ACC112 (cell line): Measurements from ENCODE around the gene SUPT4H1.
A peak's percentile ranks its signal among the peaks of the same experiment; 100 is the strongest.
"Not testable (repeated sequence)": the region's sequence is repeated elsewhere in the genome, so short reads cannot be mapped to it uniquely, and the experiment has no call there.

Experiments used
- H2AFZ ChIP-seq: fragments of 200-600 bp; sonication (generic); one replicate; pipeline ENCODE4 v1.6.0; 2017; ENCODE audit warnings: antibody characterized with exemption, low read length; ENCODE audit not compliant: unreplicated experiment
- H3K27ac ChIP-seq: fragments of 200-600 bp; sonication (generic); 2 replicates; pipeline ENCODE4 v1.5.1; 2014; ENCODE audit warnings: low read depth, mild to moderate bottlenecking, antibody characterized with exemption, low read length, moderate library complexity
- H3K27me3 ChIP-seq: fragments of 200-600 bp; sonication (generic); 2 replicates; pipeline ENCODE4 v1.6.1; 2014; ENCODE audit warnings: mild to moderate bottlenecking, antibody characterized with exemption, low read length, moderate library complexity, mixed read lengths; ENCODE audit not compliant: insufficient read depth
- H3K36me3 ChIP-seq: fragments of 200-600 bp; sonication (generic); 2 replicates; pipeline ENCODE4 v1.6.1; 2016; ENCODE audit warnings: mild to moderate bottlenecking, antibody characterized with exemption, low read length, moderate library complexity, mixed read lengths; ENCODE audit not compliant: insufficient read depth
- H3K4me1 ChIP-seq: fragments of 200-600 bp; sonication (generic); one replicate; pipeline ENCODE4 v1.6.1; 2016; ENCODE audit warnings: low read length, mixed read lengths; ENCODE audit not compliant: insufficient read depth, unreplicated experiment, control insufficient read depth
- H3K4me3 ChIP-seq: fragments of 200-600 bp; sonication (generic); 2 replicates; pipeline ENCODE4 v1.5.1; 2014; ENCODE audit warnings: mild to moderate bottlenecking, low read depth, low read length
- H3K79me2 ChIP-seq: fragments of 200-600 bp; sonication (generic); one replicate; pipeline ENCODE4 v1.6.0; 2016; ENCODE audit warnings: low read length; ENCODE audit not compliant: control insufficient read depth, unreplicated experiment, insufficient read depth

The SUPT4H1 gene

GRCh38 chr17:58348038-58348437 is 4.0 kb downstream of the SUPT4H1 start:
- Histone ChIP-seq H3K4me1 (no peaks in the 10 kb centered on the region), H3K79me2 (peaks cover 12% of the 10 kb centered on the region), H3K36me3 (peaks cover 19% of the 10 kb centered on the region)

GRCh38 chr17:58345500-58345899 is 6.5 kb downstream of the SUPT4H1 start:
- H3K27ac ChIP-seq = no peak overlapping the region
- no peaks in the 10 kb centered on the region for H3K79me2 ChIP-seq
- H3K4me3 ChIP-seq = no peak overlapping the region

More at GRCh38 chr17:58348038-58348437, 4.0 kb downstream of the SUPT4H1 start:
- Histone ChIP-seq H3K4me3 (no peak overlapping the region), H3K27me3 (no peaks in the 10 kb centered on the region), H3K27ac (no peak overlapping the region), H2AFZ (no peak overlapping the region)

GRCh38 chr17:58344791-58345157 is 7.2 kb downstream of the SUPT4H1 start:
- Histone ChIP-seq H3K27me3 (no peaks in the 10 kb centered on the region), H3K4me3 (no peak overlapping the region), H3K36me3 (peaks cover 19% of the 10 kb centered on the region), H3K4me1 (peaks cover 1% of the 10 kb centered on the region), H3K79me2 (no peaks in the 10 kb centered on the region), H2AFZ (no peak overlapping the region), H3K27ac (peak overlapping the region; percentile 9; the same call in 1 of the 2 replicates)

More at GRCh38 chr17:58345500-58345899, 6.5 kb downstream of the SUPT4H1 start:
- no peak overlapping the region for H2AFZ ChIP-seq
- H3K4me1 ChIP-seq = no peaks in the 10 kb centered on the region
- H3K36me3 ChIP-seq = peaks cover 19% of the 10 kb centered on the region
- H3K27me3 ChIP-seq = no peaks in the 10 kb centered on the region

GRCh38 chr17:58344047-58344790 is 7.8 kb downstream of the SUPT4H1 start:
- Histone ChIP-seq H3K27ac (peak overlapping the region; percentile 9; the same call in 1 of the 2 replicates), H3K79me2 (no peaks in the 10 kb centered on the region), H3K36me3 (peaks cover 15% of the 10 kb centered on the region), H3K4me3 (no peak overlapping the region), H2AFZ (no peak overlapping the region), H3K4me1 (peaks cover 7% of the 10 kb centered on the region), H3K27me3 (no peaks in the 10 kb centered on the region)

- Histone ChIP-seq H3K36me3 (0 out of 2 replicates have a peak, but pooled peaks cover 7% of the 10 kb centered on the region), H3K79me2 (no peaks in the 10 kb centered on the region), H3K27me3 (no peaks in the 10 kb centered on the region), H3K4me3 (no peak overlapping the region), H3K27ac (no peak overlapping the region), H3K4me1 (peaks cover 17% of the 10 kb centered on the region), H2AFZ (no peak overlapping the region)
Measured at GRCh38 chr17:58343131-58343530, 8.9 kb downstream of the SUPT4H1 start.

- Histone ChIP-seq H3K4me1 (peaks cover 28% of the 10 kb centered on the region), H3K4me3 (no peak overlapping the region), H3K27ac (no peak overlapping the region), H3K79me2 (no peaks in the 10 kb centered on the region), H3K36me3 (0 out of 2 replicates have a peak, but pooled peaks cover 7% of the 10 kb centered on the region), H2AFZ (no peak overlapping the region), H3K27me3 (no peaks in the 10 kb centered on the region)
Measured at GRCh38 chr17:58341861-58342475, 10.0 kb downstream of the SUPT4H1 start.

- not testable (repeated sequence) for H3K4me3 ChIP-seq, H3K27ac ChIP-seq, H2AFZ ChIP-seq, H3K36me3 ChIP-seq, H3K79me2 ChIP-seq, H3K27me3 ChIP-seq
- peaks cover 31% of the 10 kb centered on the region for H3K4me1 ChIP-seq
Measured at GRCh38 chr17:58341136-58341860, 10.7 kb downstream of the SUPT4H1 start.

- H3K4me1 ChIP-seq = peaks cover 32% of the 10 kb centered on the region
- H3K27me3 ChIP-seq = no peaks in the 10 kb centered on the region
- H3K27ac ChIP-seq = no peak overlapping the region
- H3K4me3 ChIP-seq = no peak overlapping the region
- H3K79me2 ChIP-seq = no peaks in the 10 kb centered on the region
- H2AFZ ChIP-seq = no peak overlapping the region
- H3K36me3 ChIP-seq = 0 out of 2 replicates have a peak, but pooled peaks cover 7% of the 10 kb centered on the region
Measured at GRCh38 chr17:58340405-58340876, 11.6 kb downstream of the SUPT4H1 start.

- Histone ChIP-seq H3K27me3 (no peaks in the 10 kb centered on the region), H3K4me3 (peak overlapping the region; percentile 42; the same call in 1 of the 2 replicates), H3K36me3 (0 out of 2 replicates have a peak, but pooled peaks cover 1% of the 10 kb centered on the region), H3K4me1 (peaks cover 32% of the 10 kb centered on the region), H2AFZ (peak overlapping the region; percentile 24), H3K79me2 (no peaks in the 10 kb centered on the region), H3K27ac (no peak overlapping the region)
Measured at GRCh38 chr17:58339755-58340404, 12.1 kb downstream of the SUPT4H1 start.
